ENCODE measurements around the gene ATP2C2. TPM values are rescaled to one million over a fixed set of nuclear protein-coding genes. Genes with fewer than 3 reads are reported as not detected.
A peak's percentile ranks its signal among the peaks of the same experiment; 100 is the strongest.
"Not testable (repeated sequence)": the region's sequence is repeated elsewhere in the genome, so short reads cannot be mapped to it uniquely, and the experiment has no call there.

Gene ATP2C2, protein sequence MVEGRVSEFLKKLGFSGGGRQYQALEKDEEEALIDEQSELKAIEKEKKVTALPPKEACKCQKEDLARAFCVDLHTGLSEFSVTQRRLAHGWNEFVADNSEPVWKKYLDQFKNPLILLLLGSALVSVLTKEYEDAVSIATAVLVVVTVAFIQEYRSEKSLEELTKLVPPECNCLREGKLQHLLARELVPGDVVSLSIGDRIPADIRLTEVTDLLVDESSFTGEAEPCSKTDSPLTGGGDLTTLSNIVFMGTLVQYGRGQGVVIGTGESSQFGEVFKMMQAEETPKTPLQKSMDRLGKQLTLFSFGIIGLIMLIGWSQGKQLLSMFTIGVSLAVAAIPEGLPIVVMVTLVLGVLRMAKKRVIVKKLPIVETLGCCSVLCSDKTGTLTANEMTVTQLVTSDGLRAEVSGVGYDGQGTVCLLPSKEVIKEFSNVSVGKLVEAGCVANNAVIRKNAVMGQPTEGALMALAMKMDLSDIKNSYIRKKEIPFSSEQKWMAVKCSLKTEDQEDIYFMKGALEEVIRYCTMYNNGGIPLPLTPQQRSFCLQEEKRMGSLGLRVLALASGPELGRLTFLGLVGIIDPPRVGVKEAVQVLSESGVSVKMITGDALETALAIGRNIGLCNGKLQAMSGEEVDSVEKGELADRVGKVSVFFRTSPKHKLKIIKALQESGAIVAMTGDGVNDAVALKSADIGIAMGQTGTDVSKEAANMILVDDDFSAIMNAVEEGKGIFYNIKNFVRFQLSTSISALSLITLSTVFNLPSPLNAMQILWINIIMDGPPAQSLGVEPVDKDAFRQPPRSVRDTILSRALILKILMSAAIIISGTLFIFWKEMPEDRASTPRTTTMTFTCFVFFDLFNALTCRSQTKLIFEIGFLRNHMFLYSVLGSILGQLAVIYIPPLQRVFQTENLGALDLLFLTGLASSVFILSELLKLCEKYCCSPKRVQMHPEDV
- 7.1 TPM in 1 of 2 replicates, not detected in the other for total RNA-seq

DNA sequence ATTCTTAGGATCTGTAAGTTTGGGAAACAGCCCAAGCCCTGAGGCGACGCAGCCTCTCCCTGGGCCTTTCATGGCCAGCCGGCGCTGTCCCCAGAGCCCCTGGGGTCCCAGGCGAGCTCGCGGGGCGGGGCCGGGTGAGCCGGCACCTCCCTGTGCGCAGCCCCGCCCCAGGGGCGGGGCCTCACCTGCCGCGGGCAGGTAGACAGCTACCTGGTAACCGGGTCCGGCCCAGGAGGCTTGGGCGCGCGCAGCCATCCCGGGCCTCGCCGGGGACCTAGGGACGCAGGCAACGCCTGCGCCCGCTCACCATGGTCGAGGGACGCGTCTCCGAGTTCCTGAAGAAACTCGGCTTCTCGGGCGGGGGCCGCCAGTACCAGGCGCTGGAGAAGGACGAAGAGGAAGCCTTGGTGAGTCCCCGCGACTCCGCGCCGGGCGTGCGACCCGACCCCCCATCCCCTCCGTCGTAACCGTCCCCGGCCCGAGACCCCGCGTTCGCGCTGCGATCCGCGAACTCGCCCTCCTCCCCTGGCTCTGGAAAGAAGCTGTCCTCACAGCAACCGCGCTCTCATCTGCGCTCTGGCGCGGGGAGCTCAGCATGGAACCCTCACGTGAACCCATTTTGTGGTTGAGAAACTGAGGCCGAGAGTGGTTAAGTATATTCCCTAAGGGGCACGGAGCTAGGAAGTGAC is at the start of gene ATP2C2:
ATP2C2 (plus strand) TSS at position 231 of the 689 bp plus-strand sequence; CDS start at position 309, 78 bp downstream.
- DNase-seq (ENCODE audit: low read depth), result no peak

- DNase-seq (ENCODE audit: low read depth), result no peak
Observed at GRCh38 chr16:84319146-84319760, 49.1 kb upstream of the ATP2C2 start.

- no peak for DNase-seq (ENCODE audit: low read depth)
Observed at GRCh38 chr16:84320511-84320910, 47.8 kb upstream of the ATP2C2 start.

GRCh38 chr16:84321932-84322331 is 46.4 kb upstream of the ATP2C2 start:
- no peak for DNase-seq (ENCODE audit: low read depth)

- no peak for DNase-seq (ENCODE audit: low read depth)
Observed at GRCh38 chr16:84322749-84323148, 45.6 kb upstream of the ATP2C2 start.

- DNase-seq (ENCODE audit: low read depth), result peak; percentile 47
Observed at GRCh38 chr16:84323606-84324005, 44.7 kb upstream of the ATP2C2 start.

DNA sequence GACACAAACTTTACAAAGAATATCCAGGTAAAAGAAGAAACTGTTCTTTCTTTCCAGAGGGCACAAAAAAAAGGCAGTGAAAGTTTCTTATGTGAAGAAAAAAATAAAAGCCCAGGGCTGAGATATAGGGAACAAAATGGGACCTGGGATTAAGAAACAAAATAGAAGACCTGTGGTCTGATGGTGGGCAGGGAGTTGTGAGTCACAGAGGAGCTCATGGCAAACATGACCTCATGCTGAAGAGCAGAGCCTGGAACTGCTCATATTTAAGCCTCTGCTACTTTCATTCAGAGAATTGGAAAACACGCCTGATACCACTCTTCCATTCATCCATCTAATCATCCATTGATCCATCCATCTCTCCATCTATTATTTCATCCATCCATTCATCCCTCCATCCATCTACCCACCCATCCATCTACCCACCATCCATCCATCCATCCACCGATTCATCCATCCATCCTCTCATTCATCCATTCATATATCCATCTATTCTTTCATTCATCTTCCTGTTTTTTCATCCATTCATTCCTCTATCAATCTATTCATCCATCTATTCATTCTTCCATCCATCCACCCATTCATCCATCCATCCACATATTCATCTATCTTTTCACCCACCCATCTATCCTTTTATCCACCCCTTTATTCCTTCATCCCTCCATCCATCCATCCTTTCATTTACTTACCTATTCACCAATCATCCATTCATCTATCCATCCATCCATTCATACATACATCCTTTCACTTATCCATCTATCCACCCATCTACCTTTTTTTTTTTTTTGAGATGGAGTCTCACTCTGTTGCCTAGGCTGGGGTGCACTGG is 43.7 kb upstream of the ATP2C2 start:
- DNase-seq (ENCODE audit: low read depth), result peak; percentile 55

GRCh38 chr16:84326545-84326944 is 41.8 kb upstream of the ATP2C2 start:
- no peak for DNase-seq (ENCODE audit: low read depth)

- no peak for DNase-seq (ENCODE audit: low read depth)
Observed at GRCh38 chr16:84327926-84328505, 40.3 kb upstream of the ATP2C2 start.

- DNase-seq (ENCODE audit: low read depth), result no peak
Observed at GRCh38 chr16:84329016-84329415, 39.3 kb upstream of the ATP2C2 start.

- DNase-seq (ENCODE audit: low read depth), result no peak
Observed at GRCh38 chr16:84329843-84330684, 38.3 kb upstream of the ATP2C2 start.

DNA sequence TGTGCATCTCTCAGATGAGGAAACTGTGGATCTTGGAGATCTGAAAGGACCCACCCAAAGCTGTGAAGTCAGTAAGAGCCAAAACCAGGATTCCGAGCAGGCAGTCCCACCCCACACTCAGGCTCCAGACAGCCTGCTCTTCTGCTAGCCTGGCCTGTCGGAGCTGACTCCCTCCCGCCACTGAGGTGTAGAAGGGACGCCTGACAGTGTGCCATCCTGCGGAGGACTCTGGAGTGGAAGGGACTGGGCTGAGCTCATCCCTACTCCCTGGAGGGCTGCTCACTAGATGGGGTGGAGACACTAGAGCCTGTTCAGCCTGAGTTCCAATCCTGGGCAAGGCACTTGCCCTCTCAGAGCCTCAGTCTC is 37.7 kb upstream of the ATP2C2 start:
- no peak for DNase-seq (ENCODE audit: low read depth)

DNA sequence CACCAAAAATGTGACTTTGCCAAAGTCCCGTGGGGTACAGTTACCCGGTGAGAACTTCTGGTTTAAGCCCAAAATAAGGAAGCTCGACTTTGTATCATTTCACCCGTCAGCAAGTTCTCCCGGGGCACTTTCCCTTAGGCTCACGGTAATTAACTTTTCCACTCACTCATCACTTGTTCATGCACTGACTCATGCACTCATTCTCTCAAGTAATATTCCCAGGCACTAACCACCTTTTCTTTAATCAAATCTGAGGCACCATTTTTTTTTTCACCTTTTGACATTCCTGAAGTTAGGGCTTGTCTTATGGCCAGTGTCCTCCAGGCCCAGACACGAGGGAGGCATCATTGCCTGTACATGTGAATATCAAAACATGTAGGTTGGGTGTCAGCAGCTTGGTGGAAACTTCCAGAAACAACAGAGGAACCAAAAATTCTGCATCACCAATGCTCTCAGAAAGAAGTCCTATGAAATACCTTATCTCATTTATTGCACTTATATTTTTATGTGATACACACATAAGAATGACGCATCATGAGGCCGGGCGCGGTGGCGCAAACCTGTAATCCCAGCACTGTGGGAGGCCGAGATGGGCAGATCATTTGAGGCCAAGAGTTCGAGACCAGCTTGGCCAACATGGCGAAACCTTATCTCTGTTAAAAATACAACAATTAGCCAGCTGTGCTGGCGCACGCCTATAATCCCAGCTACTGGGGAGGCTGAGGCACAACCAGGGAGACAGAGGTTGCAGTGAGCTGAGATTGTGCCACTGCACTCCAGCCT is 36.1 kb upstream of the ATP2C2 start:
- peak; percentile 75 for DNase-seq (ENCODE audit: low read depth)

GRCh38 chr16:84332975-84333684 is 35.2 kb upstream of the ATP2C2 start:
- peak; percentile 67 for DNase-seq (ENCODE audit: low read depth)

- DNase-seq (ENCODE audit: low read depth), result peak; percentile 15
Observed at GRCh38 chr16:84334058-84334457, 34.3 kb upstream of the ATP2C2 start.

- DNase-seq (ENCODE audit: low read depth), result no peak
Observed at GRCh38 chr16:84334482-84334881, 33.9 kb upstream of the ATP2C2 start.

DNA sequence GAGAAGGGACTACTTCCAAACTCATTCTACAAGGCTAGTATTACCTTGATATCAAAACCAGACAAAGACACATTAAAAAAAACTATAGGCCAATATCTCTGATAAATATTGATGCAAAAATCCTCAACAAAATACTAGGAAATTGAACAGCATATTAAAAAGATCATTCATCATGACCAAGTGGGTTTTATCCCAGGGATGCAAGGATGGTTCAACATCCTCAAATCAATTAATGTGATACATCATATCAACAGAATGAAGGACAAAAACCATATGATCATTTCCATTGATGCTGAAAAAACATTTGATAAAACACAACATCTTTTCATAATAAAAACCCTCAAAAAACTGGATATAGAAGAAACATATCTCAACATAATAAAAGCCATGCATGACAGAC is 31.1 kb upstream of the ATP2C2 start:
- not testable (repeated sequence) for DNase-seq (ENCODE audit: low read depth)

DNA sequence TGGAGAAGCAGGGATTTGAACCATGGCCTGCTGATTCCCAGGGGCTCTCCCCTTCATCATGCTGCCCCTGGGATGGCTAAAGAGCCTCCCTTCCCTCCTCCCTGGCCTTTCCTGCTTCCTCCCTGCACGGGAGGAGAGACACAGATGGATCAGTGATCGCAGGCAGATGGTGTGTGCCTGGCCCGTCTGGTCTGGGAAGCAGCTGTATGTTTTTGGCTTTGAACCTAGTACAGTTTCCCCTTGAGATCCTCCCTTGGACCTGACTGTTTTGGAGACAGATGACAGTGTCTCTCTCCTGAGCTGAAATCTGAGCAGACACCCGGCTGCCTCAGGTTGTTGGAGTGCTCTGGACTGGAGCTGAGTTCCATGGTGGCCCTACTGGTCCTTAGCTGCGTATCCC is 29.0 kb upstream of the ATP2C2 start:
- DNase-seq (ENCODE audit: low read depth), result no peak

All from renal cortical epithelial cell (primary cell).